Uterus (tissue), 2 donors: ENCODE results near the gene GDPD3.
A peak's percentile ranks its signal among the peaks of the same experiment; 100 is the strongest.

Experiments used
- CTCF ChIP-seq, 4 experiments: fragments of 200-600 bp in 2 of 4; fragments of 450-650 bp in 2 of 4; sonication (generic) in 2 of 4; IDR thresholded peaks; one replicate each; pipeline ENCODE4 v1.5.1; 2016 to 2019; ENCODE audit warnings: antibody characterized with exemption in 4 of 4, mild to moderate bottlenecking in 2 of 4, moderate library complexity in 1 of 4
- POLR2A ChIP-seq, 2 donors: fragments of 450-650 bp; IDR thresholded peaks; one replicate each; pipeline ENCODE4 v1.6.1; 2016; ENCODE audit warnings: antibody characterized with exemption in 2 of 2, mild to moderate bottlenecking in 1 of 2, moderate library complexity in 1 of 2

GRCh38 chr16:30065102-30065942 is 48.0 kb downstream of the GDPD3 start, which contains the start of gene ALDOA:
- TF ChIP-seq CTCF (IDR thresholded peaks at IDR 0.05): peak in 1 of 4 experiments; percentile 20
- TF ChIP-seq POLR2A (IDR thresholded peaks at IDR 0.05): peak; percentile 97
